A673 (cell line): ENCODE results near the gene NCAPG.

Experiments
- EZH2 ChIP-seq: fragments of 200-600 bp; sonication (generic); IDR thresholded peaks from 2 replicates; pipeline ENCODE4 v1.6.1; 2017; ENCODE audit warnings: borderline replicate concordance, low read depth, mild to moderate bottlenecking, mixed read lengths, antibody characterized with exemption, low read length; ENCODE audit not compliant: poor library complexity, severe bottlenecking
- TF ChIP-seq, protein P1 (sequence below): fragments of 300-800, 200-600 bp; sonication (generic); conservative IDR thresholded peaks from 2 replicates; pipeline ENCODE4 v1.5.1; 2017; ENCODE audit warnings: low read depth, mild to moderate bottlenecking, antibody characterized with exemption, low read length, moderate library complexity, mixed read lengths

GRCh38 chr4:17875402-17876070 is 64.8 kb downstream of the NCAPG start:
- TF ChIP-seq, protein P1, sequence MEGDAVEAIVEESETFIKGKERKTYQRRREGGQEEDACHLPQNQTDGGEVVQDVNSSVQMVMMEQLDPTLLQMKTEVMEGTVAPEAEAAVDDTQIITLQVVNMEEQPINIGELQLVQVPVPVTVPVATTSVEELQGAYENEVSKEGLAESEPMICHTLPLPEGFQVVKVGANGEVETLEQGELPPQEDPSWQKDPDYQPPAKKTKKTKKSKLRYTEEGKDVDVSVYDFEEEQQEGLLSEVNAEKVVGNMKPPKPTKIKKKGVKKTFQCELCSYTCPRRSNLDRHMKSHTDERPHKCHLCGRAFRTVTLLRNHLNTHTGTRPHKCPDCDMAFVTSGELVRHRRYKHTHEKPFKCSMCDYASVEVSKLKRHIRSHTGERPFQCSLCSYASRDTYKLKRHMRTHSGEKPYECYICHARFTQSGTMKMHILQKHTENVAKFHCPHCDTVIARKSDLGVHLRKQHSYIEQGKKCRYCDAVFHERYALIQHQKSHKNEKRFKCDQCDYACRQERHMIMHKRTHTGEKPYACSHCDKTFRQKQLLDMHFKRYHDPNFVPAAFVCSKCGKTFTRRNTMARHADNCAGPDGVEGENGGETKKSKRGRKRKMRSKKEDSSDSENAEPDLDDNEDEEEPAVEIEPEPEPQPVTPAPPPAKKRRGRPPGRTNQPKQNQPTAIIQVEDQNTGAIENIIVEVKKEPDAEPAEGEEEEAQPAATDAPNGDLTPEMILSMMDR = no peak
- TF ChIP-seq EZH2 = no peak
